Ovary (tissue), 1 donor: ENCODE results near the gene TTC31.

Experiments
- EP300 ChIP-seq: sonication (generic); formaldehyde crosslinking; IDR thresholded peaks from one replicate; pipeline ENCODE4 v1.6.1; 2017; ENCODE audit warnings: antibody characterized with exemption
- POLR2A ChIP-seq: fragments of 450-650 bp; IDR thresholded peaks from one replicate; pipeline ENCODE4 v1.6.1; 2017; ENCODE audit warnings: antibody characterized with exemption, mild to moderate bottlenecking, moderate library complexity

GRCh38 chr2:74486141-74486540 lies 3.3 kb downstream of the TTC31 start:
- TF ChIP-seq EP300 (no peak), POLR2A (no peak)
